Hematopoietic multipotent progenitor cell treated with erythropoietin and hydrocortisone succinate and interleukin-3 and kit ligand, for 4 days (in vitro differentiated cells): ENCODE measurements around the gene GUCY1A1.

ENCODE experiments used
- DNase-seq: peaks from one replicate; pipeline ENCODE4 v3.0.0-alpha.2; 2015

The GUCY1A1 gene

DNA sequence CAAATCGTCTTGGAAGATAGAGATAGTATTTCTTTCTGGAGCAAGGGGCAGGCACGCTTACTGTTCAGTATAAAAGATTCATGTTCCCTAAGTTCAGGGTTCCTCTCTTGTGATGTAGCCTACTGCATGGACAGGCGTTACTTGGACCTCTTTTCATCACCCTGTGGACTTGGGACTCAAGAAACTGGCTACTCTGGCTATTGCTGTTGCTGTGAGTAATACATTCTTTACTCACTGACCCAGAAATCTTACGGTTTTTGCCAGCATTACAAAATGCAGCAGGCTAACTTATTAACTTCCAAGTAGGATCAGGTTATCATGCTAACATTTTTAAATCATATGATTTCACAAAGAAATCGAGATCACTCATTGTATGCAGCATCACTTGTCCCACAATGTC is 79.3 kb downstream of the GUCY1A1 start:
- DNase-seq: no peak

DNA sequence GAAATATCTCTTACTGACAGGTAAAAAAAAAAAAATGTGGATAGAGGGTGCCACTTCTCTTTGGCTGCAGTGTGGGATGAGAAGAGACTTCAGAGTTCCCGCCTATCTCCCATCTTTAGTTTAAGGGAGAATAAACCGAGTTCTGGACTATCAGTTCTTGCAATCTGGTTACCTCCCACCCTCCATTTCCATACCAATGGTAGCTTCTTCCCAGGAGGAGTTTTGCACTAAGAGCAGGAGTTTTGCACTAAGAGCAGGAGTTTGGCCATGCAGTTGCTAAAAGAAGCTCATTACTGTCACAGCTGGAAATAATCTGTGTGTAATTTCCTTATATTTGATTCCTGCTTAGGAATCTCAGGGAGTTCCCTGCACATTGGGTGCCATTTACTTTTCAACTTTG is 81.4 kb downstream of the GUCY1A1 start:
- no peak for DNase-seq

DNA sequence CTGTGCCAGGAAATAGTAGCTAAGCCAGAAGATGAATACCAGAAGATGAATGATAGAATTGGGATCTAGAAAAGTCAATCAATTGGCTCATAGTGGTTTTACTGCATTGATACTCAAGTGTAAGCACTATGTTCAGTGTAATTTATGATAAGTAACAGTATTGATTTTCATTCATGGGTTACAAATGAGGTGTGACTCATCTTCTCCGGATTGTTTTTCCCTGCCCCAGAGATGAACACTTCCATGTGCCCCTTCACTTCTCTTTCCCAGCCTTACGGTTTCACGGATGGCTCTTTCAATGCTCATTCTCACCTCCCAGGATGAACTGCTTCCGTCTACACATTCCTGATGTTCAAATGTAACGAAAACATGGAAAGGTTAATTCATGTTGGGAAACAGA is 82.4 kb downstream of the GUCY1A1 start:
- no peak for DNase-seq

DNA sequence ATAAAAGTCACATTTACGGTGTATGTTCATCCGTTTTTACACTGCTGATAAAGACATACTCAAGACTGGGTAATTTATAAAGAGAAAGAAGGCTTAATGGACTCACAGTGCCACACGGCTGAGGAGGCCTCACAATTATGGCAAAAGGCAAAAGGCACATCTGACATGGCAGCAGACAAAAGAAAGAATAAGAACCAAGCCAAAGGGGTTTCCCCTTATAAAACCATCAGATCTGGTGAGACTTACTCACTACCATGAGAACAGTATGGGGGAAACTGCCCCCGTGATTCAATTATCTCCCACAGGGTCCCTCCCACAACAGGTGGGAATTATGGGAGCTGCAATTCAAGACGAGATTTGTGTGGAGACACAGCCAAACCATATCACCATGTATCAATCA is 84.9 kb downstream of the GUCY1A1 start:
- DNase-seq: no peak

DNA sequence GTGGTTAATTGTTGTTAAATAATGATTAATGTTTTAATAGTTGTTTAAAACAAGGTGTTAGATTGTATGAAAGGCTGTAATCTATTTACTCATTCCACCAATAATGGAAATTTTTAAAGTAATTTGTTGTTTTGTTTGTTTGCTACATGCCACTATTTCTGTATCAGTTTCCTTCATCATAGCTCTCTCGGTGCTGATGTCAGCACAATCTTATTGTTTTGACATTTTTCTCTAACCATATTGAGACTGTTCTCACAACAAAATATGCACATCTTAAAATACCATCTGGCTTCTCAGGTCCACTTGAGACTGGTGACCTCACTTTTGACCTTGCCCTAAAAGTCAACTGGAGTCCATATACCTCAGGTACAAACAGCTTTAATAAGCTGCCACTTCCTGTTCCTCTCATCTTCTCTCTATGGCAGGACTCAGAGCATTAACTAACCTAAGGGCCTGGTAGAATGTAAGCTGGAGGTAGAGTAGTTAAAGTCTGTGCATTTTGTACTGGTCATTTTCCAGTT is 91.2 kb downstream of the GUCY1A1 start:
- peak; percentile 33 for DNase-seq

DNA sequence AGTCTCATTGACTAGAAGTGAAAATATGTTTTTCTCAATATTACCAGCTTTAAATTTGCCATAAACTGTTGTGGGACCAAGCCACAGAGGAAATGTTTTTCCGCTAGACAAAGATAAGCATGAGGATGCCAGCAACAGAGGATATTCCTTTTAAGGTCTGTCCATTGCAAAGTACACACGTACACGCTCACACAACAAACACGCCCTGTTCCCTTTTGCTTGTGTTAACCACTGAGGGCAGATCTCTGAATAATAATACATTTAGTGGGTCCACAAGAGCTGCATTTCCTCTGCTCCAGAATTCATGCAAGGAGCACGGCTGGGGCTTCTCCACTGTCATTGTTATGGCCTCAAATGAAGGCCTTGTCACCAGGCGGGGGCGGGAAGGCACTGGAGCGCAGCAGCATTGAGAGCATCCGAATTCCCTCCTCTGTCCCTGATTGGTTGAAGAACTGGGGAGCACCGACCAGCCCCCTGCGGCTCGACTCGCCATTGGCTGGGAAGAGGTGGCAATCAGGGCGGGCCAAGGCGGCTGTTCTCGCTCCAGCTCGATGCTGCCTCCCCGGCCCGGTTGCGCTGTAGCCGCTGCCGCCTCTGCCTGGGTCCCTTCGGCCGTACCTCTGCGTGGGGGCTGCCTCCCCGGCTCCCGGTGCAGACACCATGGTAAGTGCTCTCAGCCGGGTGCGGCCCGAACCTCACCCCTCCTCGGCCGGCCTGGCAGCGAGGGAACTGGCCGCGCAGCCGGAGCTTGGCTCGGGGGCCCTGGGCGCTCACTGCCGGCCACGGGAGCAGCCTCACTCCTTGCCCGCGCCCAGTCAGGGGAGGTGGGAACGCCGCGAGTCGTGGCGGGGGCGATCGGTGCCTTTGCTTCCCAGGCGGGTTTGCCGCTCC is 92.1 kb downstream of the GUCY1A1 start, which contains the start of gene GUCY1B1:
Gene GUCY1B1, plus strand, starts transcription at position 541 of the 891 bp plus-strand sequence. Its CDS starts 120 bp downstream, at position 661.
- peak; percentile 99 for DNase-seq

DNA sequence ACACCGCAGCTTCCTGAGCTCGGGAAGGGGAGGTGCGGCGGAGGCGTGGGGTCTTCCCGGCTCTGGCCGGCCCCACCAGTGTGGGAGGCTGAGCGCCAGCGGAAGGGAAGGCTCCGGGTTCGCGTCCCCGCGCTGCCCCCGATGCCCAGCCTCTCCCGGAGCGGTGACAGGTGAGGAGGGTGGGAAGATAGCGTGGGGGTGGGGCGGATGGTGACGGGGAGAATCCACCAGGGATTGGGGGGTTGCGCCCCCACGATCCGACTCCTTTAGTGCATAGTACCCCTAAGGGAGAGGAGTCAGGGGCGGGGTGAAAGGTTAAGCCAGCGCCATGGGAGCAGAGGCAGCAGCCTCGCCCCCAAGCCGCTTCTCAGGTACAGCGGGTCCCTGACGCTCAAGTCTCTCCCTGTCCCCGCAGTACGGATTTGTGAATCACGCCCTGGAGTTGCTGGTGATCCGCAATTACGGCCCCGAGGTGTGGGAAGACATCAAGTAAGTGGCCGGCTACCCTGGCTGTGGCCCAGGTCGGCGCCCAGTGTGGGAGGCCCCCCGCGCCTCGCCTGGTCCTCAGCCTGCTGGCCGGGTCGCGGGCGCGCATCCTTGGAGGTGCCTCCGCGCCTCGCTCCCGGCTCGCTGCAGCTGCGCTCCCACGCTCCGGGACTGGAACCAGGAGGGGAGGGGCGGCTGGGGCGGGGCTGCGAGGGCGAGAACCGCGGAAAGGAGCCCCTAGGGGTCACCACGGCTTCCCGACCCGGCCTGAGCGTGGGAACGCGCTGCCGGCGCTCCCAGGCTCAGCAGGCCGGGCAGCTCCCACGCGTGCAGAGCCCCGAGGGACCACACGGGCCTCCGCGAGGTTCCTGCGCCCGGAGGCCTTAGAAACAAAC is 93.0 kb downstream of the GUCY1A1 start:
- peak; percentile 68 for DNase-seq

DNA sequence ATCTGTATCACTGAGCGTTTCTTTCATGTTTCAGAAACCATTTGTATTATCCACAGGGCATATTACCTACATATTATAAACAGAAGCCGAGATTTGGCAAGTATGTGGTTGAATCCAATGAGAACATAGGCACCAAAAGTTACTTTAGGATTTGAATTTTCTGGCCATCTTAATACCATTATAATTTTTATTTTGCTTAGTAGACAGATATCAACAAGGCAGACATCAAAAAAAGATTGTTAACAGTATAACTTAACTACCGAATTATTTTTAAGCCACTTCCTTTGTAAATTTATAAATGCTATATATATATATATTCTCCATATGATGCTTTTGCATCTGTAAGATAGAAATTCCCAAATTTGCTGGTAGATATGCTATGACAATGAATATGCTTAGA is 94.4 kb downstream of the GUCY1A1 start:
- no peak for DNase-seq

DNA sequence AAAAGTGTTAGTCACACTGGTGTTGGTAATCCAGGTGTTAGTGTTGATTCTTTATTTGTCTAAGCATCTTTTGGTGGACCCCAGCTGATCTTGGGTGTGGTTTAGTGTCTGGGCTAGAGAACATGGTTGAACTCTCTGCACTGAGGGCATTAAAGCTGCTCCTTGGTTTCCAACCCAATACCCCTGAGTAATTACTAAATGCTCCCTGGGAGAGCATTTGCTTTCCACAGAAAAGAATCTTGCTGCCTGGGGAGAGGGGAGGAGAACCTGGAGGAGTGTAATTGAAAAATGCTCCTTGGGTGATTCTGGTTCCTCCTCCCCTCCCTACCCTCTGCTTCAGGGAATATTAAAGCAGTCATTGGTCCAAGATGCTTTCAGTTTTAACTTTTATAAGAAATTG is 95.3 kb downstream of the GUCY1A1 start:
- DNase-seq: no peak

DNA sequence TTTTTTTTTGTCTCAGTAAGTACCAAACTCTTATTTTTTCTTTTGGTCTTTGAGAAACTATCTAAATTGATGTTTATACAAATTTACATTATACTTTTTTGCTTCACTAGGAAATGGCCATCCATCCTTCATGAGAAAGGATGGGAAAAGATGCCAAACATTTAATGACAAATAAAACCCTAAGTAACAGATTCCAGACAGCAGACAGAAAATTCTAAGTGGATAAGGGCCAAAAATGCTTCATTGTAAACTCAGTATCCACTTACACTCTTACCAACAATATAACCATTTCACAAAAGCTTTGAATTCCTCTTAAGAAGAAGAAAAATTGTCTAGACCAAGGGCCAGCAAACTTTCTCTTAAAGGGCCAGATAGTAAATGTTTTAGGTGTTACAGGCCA is 95.7 kb downstream of the GUCY1A1 start:
- DNase-seq: no peak

DNA sequence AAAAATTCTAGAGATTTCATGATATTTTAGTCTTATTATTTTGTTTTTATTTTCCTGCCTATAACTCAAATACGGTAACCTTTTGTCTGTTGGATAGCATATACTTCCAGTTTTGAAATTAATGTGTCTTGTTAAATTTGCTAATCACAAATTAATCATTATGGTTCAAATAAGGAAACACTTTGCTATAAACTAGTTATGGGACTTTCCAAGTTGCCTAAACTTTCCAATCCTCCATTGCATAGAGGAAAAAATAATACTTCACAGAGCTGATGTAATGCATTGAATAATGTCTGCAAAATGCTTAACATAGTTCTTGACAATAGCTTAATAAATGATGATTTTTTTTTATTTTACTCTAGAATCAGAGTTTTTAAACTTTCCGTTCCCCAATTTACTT is 96.9 kb downstream of the GUCY1A1 start:
- no peak for DNase-seq

DNA sequence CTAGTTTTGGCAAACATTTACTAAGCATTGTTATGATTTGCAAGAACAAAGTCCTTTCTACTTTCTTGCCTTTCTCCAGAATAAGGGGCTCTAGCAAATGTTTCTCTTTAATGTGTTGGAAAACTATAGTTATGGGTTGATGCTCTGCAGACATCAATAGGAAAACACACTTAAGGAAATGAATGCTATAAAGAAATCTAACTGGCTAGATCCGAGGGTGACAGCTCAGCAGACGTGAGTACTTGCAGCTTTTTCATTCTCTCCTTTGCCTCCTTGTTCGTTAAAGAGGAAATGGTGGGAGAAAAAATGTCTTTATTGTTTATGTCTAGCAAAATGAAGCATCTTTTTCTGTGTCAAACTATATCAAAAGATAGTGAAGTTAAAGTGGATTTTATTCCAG is 98.5 kb downstream of the GUCY1A1 start:
- DNase-seq: no peak

DNA sequence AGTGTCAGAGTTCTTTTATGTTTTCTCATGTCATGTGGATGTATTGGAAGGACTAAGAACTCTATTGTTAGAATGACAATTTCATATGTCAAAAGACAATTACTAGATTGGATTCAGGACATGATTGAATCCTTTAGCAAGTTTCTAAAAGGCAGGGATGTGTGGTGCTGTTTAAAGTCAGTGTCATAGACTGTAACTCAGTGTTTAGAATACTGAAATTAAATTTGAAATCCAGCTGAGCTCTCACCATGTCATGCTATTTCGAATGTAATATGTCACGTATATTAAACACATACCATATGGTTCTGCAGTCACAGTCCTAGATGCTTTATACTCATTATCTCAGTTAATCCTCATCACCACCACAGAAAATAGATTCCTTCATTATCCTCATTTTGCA is 100.0 kb downstream of the GUCY1A1 start:
- no peak for DNase-seq

DNA sequence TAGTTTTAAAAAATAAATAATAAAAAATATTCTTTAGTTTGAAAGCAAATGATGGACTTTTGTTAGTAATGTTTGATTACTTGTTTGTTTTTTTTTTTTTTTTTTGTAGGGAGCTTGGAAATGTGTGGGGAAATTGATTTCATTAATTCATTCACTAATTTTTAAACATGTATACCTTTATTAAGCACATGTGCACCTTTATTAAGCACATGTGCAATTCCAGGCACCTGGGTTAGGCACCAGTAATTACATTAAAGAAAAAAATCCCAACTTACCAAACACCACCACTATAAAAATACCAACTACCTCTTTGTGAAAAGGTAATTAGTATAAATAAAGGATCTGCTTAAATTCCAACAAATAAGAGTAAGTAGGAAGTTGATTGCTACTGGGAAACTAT is 101.7 kb downstream of the GUCY1A1 start:
- no peak for DNase-seq

DNA sequence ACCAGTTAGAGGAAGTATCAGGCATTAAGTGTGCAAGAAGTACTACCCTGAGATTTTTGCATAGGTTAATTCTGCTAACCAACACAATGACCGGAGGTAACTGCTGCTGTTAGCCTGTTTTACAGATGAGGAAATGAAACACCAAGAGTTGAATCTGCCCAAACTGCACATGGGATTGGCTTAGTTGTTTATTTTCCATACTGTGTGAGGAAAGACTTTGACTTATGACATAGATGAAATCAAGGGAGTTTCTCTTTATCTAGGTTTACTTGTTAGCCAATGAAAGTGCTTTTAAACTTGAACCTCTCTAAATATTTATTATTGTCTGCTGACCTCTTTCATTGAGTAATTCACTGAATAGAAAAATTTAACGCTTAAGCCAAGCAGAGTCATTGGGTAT is 102.4 kb downstream of the GUCY1A1 start:
- no peak for DNase-seq

DNA sequence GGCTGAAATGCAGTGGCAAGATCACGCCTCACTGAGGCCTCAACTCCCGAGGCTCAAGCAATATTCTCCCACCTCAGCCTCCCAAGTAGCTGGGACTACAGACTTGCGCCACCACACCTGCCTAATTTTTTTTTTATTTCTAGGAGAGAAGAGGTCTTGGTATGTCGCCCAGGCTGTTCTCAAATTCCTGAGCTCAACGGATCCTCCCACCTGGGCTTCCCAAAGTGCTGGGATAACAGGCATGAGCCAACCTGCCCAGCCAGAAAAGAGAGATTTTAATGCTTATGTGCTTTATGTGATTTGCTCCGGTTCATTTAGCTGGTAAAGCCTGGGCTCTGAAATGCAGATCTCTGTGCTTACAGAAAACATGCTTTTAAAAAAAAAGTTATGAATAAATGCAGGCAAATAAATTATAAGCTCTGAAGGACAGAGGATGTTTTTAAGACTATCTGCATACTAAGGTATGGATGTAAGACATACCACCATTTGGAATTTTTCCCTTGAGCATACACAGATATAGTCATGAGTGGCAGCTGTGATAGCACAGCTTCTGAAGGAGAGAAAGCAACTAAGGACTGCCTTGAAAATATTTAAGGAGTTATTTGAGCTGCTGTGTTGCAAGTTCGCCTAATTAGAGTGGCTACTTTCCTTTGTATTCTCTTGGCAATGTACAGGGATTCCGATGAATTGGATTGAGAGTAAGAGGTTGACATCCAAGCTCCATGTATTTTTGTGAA is 106.0 kb downstream of the GUCY1A1 start:
- DNase-seq: no peak

DNA sequence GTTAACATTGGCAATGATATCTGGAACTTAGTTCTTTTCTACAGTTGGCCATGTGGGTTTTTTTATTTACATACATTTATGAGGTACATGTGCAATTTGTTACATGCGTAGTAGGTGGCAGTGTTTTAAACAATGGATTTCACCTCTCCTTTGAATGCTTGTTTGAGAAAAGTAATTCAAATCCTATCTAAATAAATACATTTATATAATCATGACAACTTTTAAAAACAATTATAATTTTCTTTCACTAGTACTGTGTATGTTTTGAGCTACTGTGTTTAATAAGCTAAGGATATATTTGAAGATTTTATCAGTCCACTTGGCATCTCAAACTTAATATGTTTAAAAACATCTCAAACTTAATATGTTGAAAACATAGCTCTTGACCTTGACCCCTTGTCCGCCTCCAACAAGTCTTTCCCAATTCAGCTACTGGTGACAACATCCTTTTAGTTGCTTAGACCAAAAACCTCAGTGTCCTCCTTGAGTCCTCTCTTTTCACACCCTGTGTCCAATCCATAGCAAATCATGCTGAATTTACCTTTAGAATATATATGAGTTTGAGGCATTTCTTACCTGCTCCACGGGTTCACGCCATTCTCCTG is 106.7 kb downstream of the GUCY1A1 start:
- DNase-seq: no peak

DNA sequence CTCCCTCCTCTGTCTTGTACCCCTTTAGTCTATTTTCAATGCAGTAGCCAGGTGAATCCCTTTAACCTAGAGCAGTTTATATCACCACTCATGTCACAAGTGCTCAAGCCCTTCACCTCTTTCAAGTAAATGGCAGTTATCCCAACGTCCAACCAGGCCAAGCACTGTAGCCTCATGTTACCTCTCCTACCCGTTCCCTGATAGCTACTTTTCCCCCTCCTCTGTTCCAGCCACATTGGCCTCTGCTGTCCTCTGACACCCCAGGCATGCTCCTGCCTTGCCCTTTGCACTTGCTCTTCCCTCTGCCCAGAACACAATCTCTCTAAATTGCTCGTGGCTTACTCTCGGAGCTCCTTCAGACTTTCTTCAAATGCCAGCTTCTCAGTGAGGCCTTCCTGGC is 107.4 kb downstream of the GUCY1A1 start:
- no peak for DNase-seq

DNA sequence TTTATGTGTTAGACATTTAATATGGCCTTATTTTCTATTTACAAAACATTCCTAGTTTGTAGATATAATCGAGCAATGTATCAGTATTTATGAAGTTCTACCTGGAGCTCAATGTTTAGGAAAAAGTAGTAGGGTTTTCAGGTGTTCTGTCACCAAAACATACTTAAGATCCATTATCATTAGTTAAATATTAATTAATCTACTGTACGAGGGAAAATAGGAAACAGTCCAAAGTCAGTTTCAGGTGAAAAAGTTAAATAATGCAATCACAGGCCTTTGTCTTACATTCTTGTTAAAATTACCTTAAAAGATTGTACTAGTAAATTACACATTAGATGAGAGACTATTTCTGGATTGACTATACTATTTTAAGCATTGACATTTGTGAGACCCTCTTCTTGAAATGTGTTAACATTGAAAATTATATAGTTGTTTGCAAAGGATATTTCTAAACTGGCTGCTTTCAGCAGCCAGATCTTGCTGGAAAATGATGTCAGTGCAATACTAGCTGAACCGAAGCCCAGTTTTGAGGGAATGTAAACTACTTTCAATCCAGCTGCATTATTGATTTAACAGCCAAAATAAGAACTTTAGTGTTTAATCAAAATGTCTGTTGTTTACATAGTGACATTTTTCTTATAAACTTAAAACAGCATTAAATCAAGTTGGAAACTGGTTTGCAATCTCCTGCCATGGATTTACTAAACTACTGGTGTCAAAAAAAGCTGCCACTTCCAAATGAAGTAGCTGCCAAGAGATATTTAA is 111.5 kb downstream of the GUCY1A1 start:
- no peak for DNase-seq

DNA sequence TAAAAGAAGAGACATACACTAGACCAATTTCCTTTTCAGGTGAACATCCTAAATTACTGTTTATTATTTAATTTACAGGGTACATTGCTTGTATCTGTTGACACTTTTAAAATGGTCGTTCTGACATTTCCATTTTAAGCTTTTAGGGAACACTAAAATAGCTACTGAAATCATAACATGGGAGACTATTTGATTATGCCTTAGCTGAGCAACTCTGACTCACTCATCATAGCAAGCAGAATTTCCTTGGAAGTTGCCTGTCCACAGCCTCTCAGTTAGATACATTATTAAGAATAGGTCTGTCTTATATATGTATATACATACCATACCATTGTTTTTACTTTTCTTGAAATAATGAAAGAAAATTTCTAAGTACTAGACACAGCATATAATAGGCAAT is 114.1 kb downstream of the GUCY1A1 start:
- DNase-seq: no peak

DNA sequence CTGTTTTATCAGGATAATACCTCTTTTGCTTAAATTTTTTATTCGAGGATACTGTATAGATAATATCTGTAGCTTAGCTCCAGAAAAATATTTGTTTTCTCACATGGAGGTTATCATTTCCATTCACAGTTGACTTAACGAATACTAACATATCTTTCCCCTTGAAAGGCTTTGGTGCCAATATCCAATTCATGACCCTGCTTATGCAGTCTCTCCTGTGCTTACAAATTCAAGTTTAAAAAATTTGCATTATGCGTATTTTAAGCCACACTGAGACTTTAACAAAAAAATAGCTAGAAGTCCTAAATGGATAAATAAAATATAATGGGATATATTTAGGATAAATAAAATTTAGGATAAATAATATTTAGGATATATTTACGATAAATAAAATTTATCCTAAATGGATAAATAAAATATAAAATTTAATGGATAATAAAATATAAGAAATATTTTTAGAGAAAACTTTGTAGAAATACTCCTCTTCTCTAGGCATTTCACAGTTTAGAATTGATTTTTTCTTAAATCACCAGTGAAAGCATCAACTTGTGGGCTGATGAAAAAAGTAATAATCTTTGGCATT is 114.7 kb downstream of the GUCY1A1 start:
- no peak for DNase-seq
